Right kidney (tissue), 1 donor: ENCODE results near the gene AXIN1.
"Not testable (repeated sequence)": the region's sequence is repeated elsewhere in the genome, so short reads cannot be mapped to it uniquely, and the experiment has no call there.

Experiments used
- DNase-seq: peaks from one replicate; pipeline ENCODE4 v3.0.0-alpha.2; 2016

AXIN1 gene

GRCh38 chr16:370443-370842 lies 17.9 kb upstream of the AXIN1 start, which contains the start of gene MRPL28:
MRPL28 (minus strand) TSS chr16:370538; CDS start chr16:370218, 320 bp downstream.
- peak; percentile 70 for DNase-seq

- DNase-seq: no peak
Observed at GRCh38 chr16:369866-370436, 17.4 kb upstream of the AXIN1 start.

- no peak for DNase-seq
Observed at GRCh38 chr16:369275-369865, 16.8 kb upstream of the AXIN1 start.

- no peak for DNase-seq
Observed at GRCh38 chr16:368388-369158, 16.1 kb upstream of the AXIN1 start.

GRCh38 chr16:367333-367903 lies 14.9 kb upstream of the AXIN1 start:
- no peak for DNase-seq

- no peak for DNase-seq
Observed at GRCh38 chr16:366476-366875, 14.0 kb upstream of the AXIN1 start.

- DNase-seq: no peak
Observed at GRCh38 chr16:364595-365491, 12.3 kb upstream of the AXIN1 start.

- peak; percentile 28 for DNase-seq
Observed at GRCh38 chr16:363766-364490, 11.4 kb upstream of the AXIN1 start.

GRCh38 chr16:363110-363765 lies 10.7 kb upstream of the AXIN1 start:
- DNase-seq: no peak

- not testable (repeated sequence) for DNase-seq
Observed at GRCh38 chr16:362702-362999, 10.1 kb upstream of the AXIN1 start.

- peak; percentile 60 for DNase-seq
Observed at GRCh38 chr16:361872-362701, 9.6 kb upstream of the AXIN1 start.

- no peak for DNase-seq
Observed at GRCh38 chr16:361341-361871, 8.9 kb upstream of the AXIN1 start.

- no peak for DNase-seq
Observed at GRCh38 chr16:360698-361336, 8.3 kb upstream of the AXIN1 start.

GRCh38 chr16:359871-360697 lies 7.6 kb upstream of the AXIN1 start:
- no peak for DNase-seq

- no peak for DNase-seq
Observed at GRCh38 chr16:359067-359763, 6.7 kb upstream of the AXIN1 start.

- DNase-seq: no peak
Observed at GRCh38 chr16:356741-357140, 4.2 kb upstream of the AXIN1 start.

- no peak for DNase-seq
Observed at GRCh38 chr16:354971-355461, 2.5 kb upstream of the AXIN1 start.
